ENCODE measurements around the gene VAC14.

GRCh38 chr16:70789595-70790447 is 11.1 kb downstream of the VAC14 start:
- TF ChIP-seq CBX8 (IDR thresholded peaks at IDR 0.05; ENCODE audit: borderline replicate concordance, low read depth, low read length) = no peak
- no peak for TF ChIP-seq CTBP2 (IDR thresholded peaks at IDR 0.05; ENCODE audit: borderline replicate concordance, insufficient read depth, insufficient read length, low read length)
- no peak for TF ChIP-seq CTCF (IDR thresholded peaks at IDR 0.05; ENCODE audit: control extremely low read depth in 1 of 3, insufficient read depth in 1 of 3, low read depth in 1 of 3, low read length in 3 of 3)
- TF ChIP-seq SRF (IDR thresholded peaks at IDR 0.05; ENCODE audit: low read depth, low read length) = no peak
- no peak for TF ChIP-seq SIRT6 (IDR thresholded peaks at IDR 0.05; ENCODE audit: low read length)
- TF ChIP-seq EP300 (IDR thresholded peaks at IDR 0.05; ENCODE audit: borderline replicate concordance in 1 of 2, low read depth in 2 of 2, low read length in 2 of 2) = no peak
- no peak for TF ChIP-seq TCF12 (IDR thresholded peaks at IDR 0.05; ENCODE audit: low read depth, low read length)
- no peak for TF ChIP-seq SP4 (IDR thresholded peaks at IDR 0.05; ENCODE audit: low read length)
- no peak for TF ChIP-seq POLR2AphosphoS5 (IDR thresholded peaks at IDR 0.05; ENCODE audit: low read depth, low read length)
